ENCODE results near the gene CDK10.
"Not testable (repeated sequence)": the region's sequence is repeated elsewhere in the genome, so short reads cannot be mapped to it uniquely, and the experiment has no call there.

CDK10 gene

DNA sequence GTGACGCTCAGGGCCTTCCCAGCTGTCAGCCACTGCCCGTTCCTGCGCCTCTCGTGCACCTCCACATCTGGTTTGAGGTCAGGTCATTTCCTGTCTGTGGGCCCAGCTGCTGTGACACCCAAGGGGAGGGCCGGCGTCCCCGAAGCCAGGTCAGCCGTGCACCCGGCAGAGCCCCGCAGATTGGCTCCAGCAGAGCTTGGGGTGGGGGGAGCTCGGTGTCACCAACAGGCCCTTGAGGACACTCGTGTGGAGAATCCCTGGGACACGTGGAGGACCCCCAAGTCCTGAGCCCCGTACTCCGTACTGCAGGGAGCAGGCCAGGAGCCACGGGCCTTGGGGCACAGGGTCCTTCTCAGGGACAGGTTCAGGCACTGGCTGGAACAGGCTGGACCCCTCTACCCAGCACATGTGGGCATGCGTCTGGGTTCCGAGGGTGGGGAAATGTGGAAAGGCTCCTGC, 10.2 kb downstream of the CDK10 start:
- DNase-seq: peak; percentile 38

- no peak for DNase-seq
Observed at GRCh38 chr16:89697161-89697615, 10.7 kb downstream of the CDK10 start.

- DNase-seq: no peak
Observed at GRCh38 chr16:89697616-89698331, 11.3 kb downstream of the CDK10 start.

- DNase-seq: not testable (repeated sequence)
Observed at GRCh38 chr16:89698717-89699116, 12.2 kb downstream of the CDK10 start.

- DNase-seq: not testable (repeated sequence)
Observed at GRCh38 chr16:89699629-89700099, 13.2 kb downstream of the CDK10 start.

GRCh38 chr16:89700100-89700648, 13.7 kb downstream of the CDK10 start:
- DNase-seq: peak; percentile 99

DNA sequence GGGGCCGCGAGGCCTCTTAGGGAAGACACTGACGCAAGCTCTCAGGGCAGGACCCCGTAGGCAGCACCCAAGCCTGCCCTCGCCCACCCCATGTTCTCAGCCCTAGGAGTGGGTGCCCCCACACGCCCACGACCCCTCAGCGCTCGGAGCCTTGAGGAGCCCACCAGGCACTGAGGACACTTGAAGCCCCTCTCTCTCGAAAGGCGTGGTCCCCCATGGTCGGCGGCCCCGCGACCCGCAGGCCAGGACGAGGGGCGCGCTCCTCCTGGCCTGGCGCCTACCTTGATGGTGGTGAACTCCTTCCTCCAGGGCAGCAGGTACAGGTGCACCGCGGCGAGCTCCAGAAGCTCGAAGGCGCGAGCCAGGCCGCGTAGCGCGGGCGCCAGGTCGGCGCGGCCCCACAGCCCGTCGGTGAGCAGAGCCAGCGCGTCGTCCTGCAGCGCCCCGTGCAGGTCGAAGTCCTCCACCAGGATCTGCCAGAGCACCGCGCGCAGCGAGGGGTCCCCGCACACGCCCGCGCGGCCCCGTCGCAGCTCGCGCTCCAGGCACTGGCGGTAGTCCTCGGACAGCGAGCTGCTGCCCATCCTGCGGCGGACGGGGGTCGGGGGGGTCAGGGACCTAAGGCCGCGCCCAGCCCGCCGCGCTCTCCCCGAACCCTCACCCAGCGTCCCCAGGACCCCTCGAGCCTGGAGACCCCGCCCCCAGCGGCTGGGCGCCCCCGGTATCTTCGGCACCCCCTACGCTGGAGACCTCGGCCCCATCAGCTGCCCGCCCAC, 14.3 kb downstream of the CDK10 start:
- peak; percentile 61 for DNase-seq

DNA sequence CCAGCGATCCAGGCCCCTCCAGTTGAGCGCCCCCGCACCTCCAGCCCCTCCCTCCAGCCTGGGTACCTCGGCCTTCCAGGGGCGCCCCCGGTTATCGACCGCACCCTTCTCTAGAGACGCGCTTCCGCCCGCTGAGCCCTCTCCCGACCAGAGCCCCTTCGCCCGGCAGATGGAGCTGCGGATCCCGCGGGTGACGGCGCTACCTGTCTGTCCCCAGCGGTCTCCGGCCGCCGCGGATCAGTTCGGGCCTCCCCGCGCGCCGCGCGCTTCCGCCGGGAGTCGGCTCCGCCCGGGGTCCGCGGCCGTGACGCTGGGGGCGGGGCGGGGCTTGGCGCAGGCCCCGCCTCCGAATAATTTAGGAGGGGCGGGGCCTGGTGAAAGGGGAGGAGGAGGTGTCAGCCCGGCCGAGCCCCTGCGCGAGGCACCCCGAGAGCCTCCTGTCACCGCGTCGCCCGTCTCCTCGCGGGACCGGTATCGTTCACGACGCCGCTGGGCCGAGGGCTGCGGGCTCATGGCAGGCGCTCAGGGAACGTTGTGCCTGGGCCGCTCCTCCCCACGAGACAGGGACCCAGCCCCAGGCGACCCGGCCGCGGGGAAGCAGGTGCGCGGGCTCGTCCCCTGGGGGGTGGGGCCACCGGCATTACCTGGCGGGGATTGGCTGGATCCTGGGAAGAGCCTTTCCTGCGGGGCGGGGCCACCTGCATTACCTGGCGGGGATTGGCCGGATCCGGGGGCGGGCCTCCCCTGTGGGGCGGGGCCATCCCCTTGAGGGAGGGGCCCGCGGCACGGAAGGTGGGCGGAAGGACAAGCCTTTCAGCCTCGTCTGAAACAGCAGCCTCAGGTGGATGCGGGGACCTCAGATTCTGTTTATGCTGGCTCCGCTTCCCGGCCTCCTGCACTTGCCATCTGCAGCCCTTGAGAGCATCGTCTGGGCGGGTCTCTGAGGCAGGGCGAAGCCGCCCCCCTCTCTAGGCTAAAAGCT, 15.2 kb downstream of the CDK10 start, which contains the start of gene SPATA2L:
Gene SPATA2L (minus strand): TSS at position 281 of the 982 bp plus-strand sequence. CDS start 473 bp downstream, outside the sequence.
- DNase-seq: peak; percentile 98

DNA sequence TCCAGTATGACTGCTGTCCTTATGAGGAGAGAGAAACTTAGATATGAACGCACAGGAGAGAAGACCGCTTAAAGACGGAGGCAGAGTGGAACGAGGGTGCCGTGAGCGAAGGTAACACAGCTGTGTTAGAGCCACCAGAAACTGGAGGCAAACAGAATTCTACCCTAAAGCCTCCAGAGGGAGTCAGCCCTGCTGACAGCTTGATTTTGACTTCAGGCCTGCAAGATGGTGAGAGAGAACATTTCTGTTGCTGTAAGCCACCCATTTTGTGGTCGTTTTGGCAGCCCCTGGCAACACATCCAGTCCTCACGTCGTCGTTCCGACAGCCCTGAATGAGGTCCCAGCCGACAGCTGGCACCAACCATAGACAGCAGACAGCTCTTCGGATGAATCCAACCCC, 17.8 kb downstream of the CDK10 start:
- no peak for DNase-seq

DNA sequence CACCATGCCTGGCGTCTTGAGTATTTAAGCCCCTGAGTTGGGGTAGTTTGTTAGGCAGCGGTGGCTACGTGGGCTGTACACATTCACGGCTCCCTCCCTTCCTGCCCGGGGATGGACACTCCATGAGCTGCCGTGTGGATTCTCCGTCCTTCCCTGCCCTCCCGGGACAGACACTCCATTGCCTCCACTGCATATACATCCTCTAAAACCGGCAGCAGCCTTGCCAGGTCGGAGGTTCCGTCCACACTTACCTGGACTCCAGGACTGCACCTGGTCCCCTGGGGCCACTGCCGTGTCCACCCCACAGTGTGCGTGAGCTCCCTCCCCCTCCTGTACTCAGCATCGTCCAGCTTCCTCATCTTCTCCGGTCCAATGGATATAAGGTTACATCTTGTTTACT, 18.5 kb downstream of the CDK10 start:
- DNase-seq: no peak

DNA sequence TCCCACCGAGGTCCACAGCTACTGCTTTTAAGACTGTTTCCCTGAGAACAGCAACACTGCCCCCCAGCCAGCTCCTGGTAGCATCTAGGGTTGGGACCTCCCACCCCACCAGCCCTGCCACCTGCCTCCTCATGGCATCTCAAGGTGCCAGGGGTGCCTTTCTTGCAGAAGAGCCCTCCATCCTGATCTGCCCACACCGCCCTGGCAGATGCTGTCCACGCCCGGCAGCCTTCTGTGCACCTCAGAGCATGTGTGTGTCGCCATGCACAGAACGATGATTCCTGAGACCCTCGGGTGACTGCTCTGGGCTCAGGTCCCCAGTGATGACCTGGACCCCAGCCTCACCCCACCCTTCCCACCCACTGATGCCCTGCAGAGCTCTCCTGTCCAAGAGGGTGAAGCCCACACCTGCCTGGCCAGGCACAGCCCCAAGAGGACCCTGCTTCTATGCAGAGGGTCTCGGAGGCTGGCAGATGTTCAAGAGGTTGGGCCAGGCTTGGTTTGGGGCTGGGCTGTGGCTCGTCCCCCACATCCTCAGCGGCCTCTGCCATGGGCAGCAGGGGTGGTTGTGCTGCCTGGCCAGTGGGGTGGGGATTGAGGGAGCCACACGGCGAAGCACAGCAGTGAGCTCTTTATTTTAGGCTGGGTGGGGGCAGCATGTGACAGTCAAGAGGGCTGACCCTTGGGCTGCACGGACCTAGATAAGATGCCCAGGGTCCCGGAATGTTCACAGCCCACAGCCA, 20.2 kb downstream of the CDK10 start:
- DNase-seq: no peak

GRCh38 chr16:89707695-89708094, 21.2 kb downstream of the CDK10 start:
- no peak for DNase-seq

- DNase-seq: no peak
Observed at GRCh38 chr16:89708481-89708931, 22.0 kb downstream of the CDK10 start.

GRCh38 chr16:89709166-89709565, 22.7 kb downstream of the CDK10 start:
- no peak for DNase-seq

DNA sequence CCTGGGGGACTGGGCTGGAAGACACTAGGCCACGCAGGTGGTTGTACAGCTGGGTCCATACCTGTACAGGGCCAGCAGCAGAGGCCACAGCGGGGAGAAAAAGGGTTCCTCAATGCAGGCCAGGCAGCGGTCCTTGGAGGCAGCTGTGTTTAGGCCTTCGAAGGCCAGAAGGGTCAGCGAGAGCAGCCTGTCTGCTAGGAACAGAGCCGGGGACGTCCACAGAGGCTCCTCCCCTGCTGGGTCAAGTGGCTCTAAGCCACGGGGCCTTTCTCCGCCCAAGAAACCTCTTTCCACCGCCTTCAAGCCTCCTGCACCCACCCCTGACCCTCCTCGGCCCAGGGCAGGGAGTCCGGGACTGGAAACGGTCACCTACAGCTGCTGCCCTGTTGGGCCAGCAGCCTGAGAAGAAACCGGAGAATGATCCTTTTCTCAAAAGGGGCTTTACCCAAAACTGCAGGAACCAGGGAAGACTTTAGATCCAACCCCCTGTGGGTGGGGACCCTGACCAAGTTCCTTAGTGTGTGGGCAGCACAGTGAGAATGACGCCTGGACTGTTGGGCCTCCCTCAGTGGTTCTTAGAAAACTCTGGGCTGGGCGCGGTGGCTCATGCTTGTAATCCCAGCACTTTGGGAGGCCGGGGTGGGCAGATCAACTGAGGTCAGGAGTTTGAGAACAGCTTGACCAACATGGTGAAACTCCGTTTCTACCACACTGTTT, 23.4 kb downstream of the CDK10 start:
- no peak for DNase-seq

- no peak for DNase-seq
Observed at GRCh38 chr16:89710709-89711564, 24.4 kb downstream of the CDK10 start.

GRCh38 chr16:89711601-89712273, 25.2 kb downstream of the CDK10 start:
- peak; percentile 83 for DNase-seq

- DNase-seq: no peak
Observed at GRCh38 chr16:89712274-89712781, 25.8 kb downstream of the CDK10 start.

GRCh38 chr16:89716493-89716892, 30.0 kb downstream of the CDK10 start:
- DNase-seq: no peak

Measured in stimulated activated CD4-positive, alpha-beta T cell treated with anti-CD3 and anti-CD28 coated beads, Interleukin-15, amount 100 ng/mL, for 24 hours (primary cell).